ENCODE measurements around the gene FGFR1OP2.

FGFR1OP2 gene

DNA sequence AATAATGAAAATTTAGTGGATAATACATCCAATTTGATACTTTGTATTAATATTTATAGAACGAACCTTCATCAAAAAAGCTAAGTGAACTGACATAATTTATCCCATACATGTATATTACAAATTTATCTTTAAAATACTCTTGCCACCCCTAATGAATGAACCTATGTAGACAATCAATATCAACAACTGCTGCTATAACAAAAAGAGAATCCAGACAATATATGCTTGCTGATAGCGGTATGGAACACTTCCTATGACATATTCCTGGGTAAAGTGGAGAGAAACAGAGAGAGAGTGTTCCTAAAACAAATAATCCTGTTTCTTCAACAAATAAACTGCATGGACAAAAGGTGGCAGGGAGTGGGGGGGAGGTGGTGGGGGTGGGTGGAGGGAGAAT, 44.6 kb downstream of the FGFR1OP2 start:
- no peak overlapping the region for H3K4me3 ChIP-seq (ENCODE audit: low read length)
- no peak for DNase-seq (ENCODE audit: low read depth)
- TF ChIP-seq CTCF (conservative IDR thresholded peaks at IDR 0.05; ENCODE audit: low read depth, low read length): no peak

DNA sequence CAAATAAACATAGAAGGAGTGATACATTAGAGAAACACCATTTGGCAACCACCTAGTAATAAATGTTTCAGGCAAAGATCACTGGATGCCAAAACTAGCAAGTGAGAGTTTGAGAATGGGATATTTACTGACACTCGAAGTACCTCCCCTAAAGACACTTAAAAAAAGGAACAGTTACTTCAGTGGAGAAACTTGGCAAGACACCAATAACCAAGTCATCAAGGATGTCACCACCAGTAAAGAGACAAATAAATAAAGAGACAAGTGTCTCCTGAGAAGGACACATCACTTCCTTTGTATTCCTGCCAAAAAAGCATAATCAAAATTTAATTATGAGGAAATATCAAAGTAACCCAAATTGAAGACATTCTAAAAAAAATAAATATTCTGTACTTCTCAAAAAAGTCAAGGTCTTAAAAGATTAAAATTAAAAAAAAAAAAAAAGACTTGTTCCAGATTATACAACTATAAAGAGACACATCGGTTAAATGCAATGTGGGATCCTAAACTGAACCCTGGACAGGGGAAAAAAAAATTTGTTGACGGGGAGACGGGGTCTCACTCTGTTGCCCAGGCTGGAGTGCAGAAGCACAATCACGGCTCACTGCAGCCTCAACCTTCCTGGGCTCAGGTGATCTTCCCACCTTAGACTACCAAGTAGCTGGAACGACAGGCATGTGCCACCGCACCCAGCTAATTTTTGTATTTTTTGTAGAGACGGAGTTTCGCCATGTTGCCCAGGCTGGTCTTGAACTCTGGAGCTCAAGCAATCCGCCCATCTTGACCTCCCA, 49.6 kb downstream of the FGFR1OP2 start:
- no peak overlapping the region for H3K4me3 ChIP-seq (ENCODE audit: low read length)
- no peak for TF ChIP-seq CTCF (conservative IDR thresholded peaks at IDR 0.05; ENCODE audit: low read depth, low read length)
- DNase-seq (ENCODE audit: low read depth): no peak

DNA sequence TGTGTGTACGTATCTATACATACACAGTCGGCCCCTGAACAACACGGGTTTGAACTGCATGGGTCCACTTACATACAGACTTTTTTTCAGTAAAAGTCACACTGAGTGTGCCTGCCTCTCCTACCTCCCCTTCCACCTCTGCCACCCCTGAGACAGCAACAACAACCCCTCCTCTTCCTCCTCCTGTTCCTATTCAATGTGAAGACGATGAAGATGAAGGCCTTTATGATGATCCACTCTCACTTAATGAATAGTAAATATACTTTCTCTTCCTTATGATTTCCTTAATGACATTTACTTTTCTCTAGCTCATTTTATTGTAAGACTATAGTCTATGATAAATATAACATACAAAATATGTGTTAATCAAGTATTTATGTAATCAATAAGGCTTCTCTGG, 50.4 kb downstream of the FGFR1OP2 start:
- no peak for DNase-seq (ENCODE audit: low read depth)
- H3K4me3 ChIP-seq (ENCODE audit: low read length): no peak overlapping the region
- TF ChIP-seq CTCF (conservative IDR thresholded peaks at IDR 0.05; ENCODE audit: low read depth, low read length): no peak

- no peak for DNase-seq (ENCODE audit: low read depth)
- H3K4me3 ChIP-seq (ENCODE audit: low read length): no peak overlapping the region
- no peak for TF ChIP-seq CTCF (conservative IDR thresholded peaks at IDR 0.05; ENCODE audit: low read depth, low read length)
Observed at GRCh38 chr12:26989873-26990272, 51.6 kb downstream of the FGFR1OP2 start.

DNA sequence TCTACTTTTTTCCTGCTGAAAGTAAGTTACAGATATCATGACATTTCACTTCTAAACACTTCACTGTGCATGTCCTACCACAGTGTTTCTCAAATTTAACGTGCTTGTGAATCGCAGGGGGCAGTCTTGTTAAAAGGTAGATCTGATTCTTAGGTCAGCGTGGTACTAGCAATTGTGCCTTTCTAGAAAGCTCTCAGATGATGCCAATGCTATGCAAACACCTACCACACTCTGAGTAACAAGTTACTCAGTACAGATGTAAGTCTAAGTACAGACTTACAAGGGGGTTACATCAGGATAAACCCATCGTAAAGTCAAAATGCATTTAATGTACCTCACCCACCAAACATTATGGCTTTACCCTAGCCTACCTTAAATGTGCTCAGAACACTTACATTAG, 53.6 kb downstream of the FGFR1OP2 start:
- no peak for DNase-seq (ENCODE audit: low read depth)
- no peak for TF ChIP-seq CTCF (conservative IDR thresholded peaks at IDR 0.05; ENCODE audit: low read depth, low read length)

GRCh38 chr12:26994109-26994508, 55.8 kb downstream of the FGFR1OP2 start:
- TF ChIP-seq CTCF (conservative IDR thresholded peaks at IDR 0.05; ENCODE audit: low read depth, low read length): no peak
- H3K4me3 ChIP-seq (ENCODE audit: low read length): no peak overlapping the region
- no peak for DNase-seq (ENCODE audit: low read depth)

More for the DNA sequence above, 53.6 kb downstream of the FGFR1OP2 start:
- H3K4me3 ChIP-seq (ENCODE audit: low read length): no peak overlapping the region

- H3K4me3 ChIP-seq (ENCODE audit: low read length): no peak overlapping the region
- DNase-seq (ENCODE audit: low read depth): no peak
- no peak for TF ChIP-seq CTCF (conservative IDR thresholded peaks at IDR 0.05; ENCODE audit: low read depth, low read length)
Observed at GRCh38 chr12:26995706-26996105, 57.4 kb downstream of the FGFR1OP2 start.
